T-helper 22 cell (primary cell): ENCODE data around the gene ABR.
"Not testable (repeated sequence)": the region's sequence is repeated elsewhere in the genome, so short reads cannot be mapped to it uniquely, and the experiment has no call there.

Experiments
- DNase-seq: peaks from one replicate; pipeline ENCODE4 v3.0.0-alpha.2; 2020; ENCODE audit warnings: low read depth

The ABR gene

DNA sequence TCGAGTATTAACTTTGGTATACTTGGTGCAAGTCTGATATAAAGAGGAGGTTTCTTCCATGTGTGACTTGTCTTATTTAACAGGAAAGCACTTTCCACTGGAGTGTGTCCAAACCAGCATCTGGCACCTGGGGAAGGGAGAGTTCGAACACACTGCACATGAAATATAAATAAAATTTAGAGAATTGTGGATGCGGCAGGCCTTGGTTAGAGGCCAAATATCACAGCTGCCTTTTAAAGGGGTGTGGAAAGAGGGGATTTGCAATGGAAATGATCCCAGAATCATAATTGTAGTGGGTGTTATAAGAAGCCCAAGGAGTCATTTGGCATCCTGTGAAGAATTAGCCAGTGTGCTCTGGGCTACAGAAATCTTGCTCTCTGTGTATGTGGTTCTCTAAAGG lies 195.9 kb downstream of the ABR start:
- DNase-seq, result no peak

DNA sequence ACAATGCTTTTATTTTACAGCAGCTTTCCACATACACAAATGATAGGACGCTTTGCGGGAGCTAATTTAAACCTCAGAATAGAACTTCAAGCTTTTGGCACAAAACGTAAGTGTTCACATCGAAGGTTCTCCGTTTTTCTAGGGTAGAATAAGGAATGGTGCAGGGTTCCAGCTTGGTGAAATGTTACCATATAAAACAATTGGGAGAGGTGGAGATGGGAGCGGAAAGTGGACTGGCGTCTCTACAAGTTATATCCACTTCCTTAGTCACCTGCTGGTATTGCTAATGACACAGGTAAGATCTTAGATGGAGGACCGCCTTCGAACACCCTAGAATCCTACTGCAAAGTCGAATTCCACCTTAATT lies 198.5 kb downstream of the ABR start:
- no peak for DNase-seq

DNA sequence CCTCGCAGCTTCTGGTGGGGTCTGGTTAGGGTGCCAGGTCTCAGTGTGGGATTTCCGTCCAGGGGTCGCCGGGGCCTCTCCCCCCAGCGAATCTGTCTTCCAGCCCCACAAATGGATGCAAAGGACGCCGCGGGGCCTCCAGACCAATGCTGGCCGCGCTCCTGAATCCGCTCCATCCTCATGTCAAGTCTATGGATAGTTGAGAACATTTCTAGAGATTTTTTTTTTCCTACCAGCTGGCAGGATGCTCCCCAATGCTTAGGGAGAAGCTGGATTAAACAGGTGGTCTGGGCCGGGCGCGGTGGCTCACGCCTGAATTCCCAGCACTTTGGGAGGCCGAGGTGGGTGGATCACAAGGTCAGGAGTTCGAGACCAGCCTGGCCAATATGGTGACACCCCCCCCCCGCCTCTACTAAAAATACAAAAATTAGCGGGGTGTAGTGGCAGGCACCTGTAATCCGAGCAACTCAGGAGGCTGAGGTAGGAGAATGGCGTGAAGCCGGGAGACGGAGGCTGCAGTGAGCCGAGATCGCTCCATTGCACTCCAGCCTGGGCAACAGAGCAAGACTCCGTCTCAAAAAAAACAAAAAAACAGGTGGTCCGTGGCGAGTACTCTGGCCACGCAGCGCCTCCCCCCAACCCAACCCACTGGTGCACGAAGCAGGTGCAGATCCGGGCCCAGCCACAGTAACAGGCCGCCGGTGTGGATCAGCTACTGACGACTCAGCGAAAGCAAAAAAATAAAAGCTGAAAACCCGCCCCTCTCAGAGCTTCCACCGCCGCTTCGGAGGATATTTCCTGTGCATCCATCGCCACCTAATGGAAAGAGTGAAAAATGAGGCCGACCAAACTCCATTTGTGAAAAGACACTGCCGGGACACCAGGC lies 199.1 kb downstream of the ABR start:
- peak; percentile 65 for DNase-seq

DNA sequence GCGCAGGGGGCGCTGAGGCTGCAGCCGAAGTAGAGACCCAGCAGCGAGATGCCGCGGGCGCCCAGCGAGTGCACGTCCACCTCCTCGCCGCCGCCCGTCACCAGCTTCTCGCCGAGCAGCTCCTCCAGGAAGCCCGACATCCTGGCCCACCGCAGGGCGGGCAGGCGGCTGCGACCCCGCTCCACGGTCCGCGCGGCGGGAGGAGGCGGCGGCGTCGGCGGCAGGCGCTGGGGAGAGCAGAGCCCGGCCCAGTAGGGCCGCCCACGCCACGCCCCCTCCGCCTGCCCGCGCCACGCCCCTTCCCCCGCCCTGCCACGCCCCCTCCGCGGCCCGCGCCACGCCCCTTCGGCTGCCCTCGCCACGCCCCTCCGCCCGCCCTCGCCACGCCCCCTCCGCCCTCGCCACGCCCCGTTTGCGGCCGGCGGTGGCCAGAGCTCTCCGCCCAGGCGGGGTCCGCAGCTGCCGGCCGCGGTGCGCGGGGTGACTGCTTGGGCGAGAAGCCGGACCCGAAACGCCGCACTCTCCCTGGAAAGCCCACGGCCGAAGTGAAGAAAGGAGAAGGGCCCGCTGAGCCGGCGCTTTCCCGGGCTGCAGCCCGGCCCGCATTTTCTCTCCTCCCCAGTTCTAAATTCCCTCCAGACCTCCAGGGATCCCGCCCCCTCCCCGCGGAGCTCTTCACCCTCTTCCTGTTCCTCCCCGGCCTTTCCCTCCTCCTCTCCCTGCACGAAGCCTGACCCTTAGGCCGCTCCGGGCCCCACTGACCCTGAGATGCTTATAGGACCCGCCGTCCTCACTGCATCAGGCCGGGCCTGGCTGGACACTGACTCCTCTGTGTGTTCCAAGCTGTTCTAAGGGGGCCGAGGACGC lies 200.0 kb downstream of the ABR start, which contains the start of gene NXN:
Gene NXN (minus strand): TSS at position 238 of the 867 bp plus-strand sequence.
- DNase-seq, result peak; percentile 79

DNA sequence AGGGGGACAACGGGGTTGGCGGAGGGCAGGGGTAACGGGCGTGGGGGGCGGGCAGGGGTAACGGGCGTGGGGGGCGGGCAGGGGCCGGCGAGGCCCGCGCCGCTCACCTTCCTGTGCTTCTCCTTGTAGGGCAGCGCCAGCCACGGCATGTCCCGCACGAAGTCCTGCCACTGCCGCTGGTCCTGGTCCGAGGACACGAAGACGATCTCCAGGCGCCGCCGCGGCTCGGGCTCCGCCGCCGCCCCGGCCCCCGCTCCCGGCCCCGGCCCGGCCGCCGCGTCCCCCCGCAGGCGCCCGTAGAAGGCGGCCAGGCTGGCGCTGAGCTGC lies 200.6 kb downstream of the ABR start:
- no peak for DNase-seq

DNA sequence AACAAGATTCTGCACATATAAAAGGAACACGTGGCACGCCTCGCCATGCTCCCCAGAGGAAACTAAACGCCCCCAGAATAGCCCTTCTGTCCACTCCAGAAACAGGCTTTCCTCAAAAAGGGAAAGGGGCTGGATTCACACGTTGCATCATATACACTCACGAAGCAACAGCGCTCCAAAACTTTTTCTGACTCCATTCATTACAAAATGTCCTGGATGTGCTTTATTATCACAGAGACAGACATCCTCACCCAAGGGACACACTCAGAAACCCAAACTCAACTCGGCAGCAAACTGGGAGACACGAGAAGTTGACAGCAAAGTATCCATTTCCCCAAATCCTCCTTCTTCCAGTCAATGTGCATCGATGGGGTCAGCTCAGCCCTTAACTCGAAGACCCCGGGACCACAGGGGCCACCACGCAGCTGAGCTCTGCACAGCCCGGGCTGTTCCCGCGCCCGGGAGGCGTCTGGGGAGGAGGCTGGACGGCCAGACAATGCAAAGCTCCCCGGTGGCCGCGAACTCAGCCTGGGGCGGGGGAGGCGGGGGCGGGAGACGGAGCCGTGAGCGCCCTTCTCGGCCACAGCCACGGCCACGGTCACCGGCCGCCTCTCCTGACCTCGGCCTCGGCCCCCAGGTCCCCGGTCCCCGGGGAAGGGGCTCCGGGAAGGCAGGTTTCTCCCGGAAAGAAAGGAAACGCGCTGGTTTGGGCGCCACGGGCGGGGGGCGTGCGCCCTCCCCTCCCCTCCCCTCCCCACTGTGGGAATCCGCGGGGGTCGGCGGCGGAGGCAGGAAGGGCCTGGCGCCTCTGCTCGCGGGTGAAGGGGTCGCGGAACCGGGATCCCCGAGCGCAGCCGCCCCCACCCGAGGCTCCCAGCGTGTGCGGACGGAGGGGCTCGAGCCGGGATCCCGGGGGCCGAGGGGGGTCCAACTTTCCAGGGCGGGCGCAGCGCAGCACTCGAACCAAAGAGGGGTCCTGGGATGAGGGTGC lies 201.4 kb downstream of the ABR start:
- no peak for DNase-seq

DNA sequence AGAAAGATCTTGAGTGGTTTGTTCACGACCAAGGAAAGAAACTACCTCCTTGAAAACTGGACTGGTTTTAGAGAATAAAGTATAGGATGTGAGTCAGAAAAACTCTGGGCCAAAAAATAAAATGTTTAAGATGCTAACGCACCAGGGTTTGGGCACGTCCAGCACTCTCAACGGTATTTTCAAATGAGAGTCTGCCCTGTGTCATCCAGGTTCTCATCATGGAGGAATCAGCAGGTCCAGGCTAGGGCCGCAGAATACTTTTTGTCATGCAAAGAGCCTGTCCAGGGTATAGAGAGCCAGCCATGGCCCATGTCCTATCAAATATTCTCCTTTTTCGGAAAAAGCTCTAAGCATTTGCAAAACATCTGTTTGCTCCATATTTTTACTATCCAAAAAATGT lies 202.6 kb downstream of the ABR start:
- DNase-seq, result no peak

DNA sequence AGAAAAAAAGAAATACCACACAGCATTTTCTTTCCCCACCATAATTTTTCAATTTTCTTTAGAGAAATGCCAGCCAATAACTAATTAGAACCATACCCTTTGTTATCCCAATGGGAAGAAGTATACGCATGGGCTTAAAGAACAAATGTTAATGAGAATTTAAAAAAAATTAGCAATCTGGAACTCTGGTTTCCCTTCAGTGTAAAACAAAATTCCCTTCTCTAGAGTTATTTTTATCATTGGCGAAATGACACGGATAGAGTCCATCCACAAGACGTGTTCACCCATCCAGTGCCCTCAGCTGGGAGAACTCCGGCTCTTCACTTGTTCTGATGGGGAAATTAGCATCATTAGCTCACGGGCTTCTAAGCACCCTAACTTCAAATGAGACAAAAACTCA lies 203.5 kb downstream of the ABR start:
- DNase-seq, result no peak

DNA sequence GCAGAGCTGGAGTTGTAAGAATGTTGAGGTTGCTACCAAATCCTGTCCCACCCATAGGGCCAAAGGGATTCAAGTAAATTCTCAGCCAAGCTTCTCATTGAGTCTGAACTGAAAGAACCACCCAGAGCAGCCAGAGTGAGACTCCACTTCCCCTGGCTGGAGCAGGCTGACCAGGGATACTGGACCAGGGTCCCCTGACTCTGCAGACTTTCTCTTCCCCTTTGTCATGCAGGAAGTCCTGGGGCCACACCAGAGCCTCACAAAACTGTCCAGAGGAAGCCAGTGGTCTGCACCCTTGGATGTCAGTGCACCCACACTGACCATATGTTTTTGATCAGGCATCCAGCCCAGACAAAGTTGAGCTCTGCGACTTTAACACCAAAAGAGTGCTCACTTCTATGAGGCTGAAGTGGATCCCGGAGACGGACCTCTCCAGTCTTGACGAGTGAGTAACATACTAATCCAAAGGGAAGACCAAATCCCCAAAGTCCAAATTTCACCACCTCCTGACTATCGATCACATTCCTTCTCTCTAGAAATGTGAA lies 204.3 kb downstream of the ABR start:
- DNase-seq, result no peak

DNA sequence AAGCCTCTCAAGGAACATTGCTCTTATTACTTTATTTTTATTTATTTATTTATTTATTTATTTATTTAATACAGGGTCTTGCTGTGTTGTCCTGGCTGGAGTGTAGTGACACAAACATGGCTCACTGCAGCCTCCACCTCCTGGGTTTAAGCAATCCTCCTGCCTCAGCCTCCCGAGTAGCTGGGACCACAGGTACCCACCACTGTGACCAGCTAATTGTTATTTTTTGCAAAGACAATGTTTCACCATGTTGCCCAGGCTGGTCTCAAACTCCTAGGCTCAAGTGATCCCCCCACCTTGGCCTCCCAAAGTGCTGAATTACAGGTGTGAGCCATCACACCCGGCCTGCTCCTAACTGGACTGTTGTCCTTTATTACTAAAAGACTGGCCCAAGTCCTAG lies 205.0 kb downstream of the ABR start:
- not testable (repeated sequence) for DNase-seq

DNA sequence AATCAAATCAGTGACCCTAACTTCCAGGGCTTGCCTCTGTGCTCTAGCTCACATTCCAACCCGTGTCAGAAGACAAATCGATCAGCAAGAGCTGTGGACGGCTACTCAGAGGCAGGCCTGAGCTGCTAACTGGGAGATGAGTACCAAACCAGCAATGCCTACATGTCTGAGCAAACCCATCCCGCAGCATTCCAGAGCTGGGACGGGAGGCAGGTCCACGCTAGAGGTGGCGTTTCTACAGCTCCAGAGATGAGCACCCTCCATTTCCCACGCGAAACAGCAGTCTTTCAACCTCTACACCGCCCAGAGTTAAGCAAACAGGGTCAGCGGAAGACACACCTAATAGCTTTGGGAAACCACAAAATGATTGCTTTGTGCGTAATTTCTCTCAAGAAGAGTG lies 206.7 kb downstream of the ABR start:
- DNase-seq, result no peak

DNA sequence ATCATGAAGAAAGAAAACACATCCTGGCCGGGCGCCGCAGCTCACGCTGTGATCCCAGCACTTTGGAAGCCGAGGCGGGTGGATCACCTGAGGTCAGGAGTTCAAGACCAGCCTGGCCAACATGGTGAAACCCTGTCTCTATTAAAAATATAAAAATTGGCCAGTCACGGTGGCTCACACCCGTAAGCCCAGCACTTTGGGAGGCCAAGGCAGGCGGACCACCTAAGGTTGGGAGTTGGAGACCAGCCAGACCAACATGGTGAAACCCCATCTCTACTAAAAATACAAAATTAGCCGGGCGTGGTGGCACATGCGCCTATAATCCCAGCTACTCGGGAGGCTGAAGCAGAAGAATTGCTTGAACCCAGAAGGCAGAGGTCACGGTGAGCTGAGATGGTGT lies 207.9 kb downstream of the ABR start:
- DNase-seq, result not testable (repeated sequence)

DNA sequence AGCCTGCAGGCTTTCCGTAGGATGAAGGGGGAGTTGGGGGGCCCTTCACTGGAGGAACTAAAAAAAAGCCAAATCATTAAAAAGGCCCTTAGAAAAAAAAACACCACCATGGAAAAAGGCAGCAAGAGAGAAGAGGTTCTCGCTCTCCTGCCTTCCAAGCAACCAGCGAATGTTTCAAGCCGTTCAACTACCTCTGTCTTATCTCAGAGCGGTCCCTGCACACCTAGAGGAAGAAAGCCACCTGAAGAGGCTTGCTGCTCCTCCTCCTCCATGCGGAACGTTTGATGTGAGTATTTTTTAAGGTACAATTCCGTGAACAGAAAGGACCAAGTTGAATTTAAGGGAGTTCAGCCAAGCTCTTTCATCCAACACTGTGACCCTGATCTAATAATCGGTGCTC lies 209.4 kb downstream of the ABR start:
- DNase-seq, result no peak

DNA sequence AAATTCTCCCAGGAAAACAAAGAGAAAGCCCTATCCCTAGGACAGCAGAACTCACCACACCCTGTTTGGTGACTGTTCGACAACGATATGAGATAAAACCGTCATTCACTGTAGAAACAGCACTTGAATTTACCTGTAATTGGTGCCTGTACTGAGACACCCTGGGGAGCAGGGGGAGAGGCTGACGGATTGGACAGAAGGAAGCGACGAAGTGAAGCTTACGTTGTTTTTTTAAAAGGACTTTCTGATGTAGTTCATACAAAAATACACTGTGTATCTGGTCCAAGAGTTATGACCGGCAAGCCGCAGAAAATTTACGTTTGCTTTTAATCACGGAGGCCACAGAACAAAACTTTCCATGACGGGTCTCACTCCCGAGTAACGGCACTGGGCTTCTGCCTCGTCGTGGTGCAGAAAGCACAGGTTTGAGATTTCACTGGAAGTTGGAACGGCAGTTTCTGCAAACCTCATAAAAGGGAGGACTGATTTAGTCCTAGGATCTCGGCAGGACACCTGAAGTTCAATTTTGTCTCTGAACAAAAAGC lies 209.9 kb downstream of the ABR start:
- no peak for DNase-seq

DNA sequence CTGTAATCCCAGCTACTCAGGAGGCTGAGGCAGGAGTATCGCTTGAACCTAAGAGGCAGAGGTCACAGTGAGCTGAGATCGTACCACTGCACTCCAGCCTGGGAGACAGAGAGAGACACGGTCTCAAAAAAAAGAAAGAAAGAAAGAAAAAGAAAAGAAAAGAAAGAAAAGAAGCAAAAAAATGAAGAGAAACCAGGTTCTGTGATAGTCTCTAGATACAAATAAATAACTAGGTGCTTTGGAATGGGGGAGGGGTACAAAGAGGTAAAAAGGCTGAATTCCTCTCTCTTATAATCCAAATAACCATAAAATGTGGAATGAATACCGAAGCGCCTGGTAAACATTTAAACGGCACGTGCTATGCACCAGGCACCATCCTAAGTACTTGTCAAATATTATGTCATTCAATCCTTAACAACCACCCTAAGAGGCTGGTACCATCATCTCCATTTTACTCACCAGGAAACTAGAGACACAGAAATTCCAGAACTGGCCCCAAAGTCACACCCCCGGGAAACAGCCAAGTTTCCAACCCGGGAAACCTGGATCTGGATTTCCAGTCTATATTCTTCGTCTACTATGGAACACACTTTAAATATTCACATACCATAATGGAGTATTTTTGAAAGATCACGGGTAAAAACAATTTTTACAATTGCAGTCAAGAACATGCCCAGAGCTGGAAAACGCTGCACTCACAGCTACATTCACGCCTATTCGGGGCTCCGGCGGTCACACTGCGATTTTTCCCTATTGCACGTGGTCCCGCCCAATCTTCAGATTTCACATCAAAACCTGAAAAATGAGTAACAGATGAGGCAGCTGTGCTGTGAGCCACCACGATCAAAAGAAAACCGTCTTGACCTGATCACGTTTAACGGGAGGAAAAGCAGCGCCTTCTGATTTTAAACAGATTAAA lies 210.7 kb downstream of the ABR start:
- no peak for DNase-seq

DNA sequence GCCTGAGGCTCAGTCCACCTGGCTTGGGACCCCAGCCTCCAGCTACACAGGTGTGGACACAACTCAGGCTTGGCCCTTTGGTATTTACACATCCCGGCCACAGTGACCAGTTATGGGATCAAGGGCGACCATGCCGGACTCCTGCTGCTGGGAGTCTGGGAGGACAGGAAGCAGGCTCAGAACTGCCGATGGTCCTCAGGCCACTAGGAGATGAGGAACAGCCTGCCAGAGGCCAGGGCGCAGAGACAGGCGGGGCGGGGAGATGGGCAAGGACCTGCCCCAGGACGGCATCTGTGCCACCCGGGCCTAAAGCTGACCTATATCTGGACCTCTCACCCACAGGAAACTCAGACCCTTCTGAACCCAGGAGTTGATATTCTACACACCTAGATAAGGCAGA lies 212.7 kb downstream of the ABR start:
- no peak for DNase-seq

DNA sequence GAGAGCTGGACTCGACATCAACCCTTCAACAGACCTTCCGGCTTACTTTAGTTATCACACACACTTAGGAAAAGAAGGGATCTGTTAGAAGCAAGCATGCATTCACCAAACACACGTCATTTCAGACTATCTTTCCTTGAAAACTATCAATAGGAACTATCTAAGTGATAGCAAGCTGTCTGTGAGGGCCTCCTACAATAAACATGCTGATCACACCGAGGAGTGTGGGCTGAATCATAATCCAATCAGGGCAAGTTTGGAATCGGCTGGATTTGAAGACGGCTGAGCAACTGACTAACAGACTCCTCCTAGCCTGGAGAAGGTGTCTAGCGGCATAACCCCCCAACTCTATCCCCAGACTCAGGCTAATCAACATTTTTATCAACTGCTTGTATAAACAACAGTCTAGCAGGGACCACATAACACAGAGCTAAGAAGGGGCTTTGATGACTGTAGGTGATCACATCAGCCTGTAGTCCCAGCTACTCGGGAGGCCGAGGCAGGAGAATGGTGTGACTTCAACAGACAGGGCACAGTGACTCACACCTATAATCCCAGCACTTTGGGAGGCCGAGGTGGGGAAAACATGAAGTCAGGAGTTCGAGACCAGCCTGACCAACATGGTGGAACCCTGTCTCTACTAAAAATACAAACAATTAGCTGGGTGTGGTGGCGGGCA lies 214.3 kb downstream of the ABR start:
- DNase-seq, result no peak

DNA sequence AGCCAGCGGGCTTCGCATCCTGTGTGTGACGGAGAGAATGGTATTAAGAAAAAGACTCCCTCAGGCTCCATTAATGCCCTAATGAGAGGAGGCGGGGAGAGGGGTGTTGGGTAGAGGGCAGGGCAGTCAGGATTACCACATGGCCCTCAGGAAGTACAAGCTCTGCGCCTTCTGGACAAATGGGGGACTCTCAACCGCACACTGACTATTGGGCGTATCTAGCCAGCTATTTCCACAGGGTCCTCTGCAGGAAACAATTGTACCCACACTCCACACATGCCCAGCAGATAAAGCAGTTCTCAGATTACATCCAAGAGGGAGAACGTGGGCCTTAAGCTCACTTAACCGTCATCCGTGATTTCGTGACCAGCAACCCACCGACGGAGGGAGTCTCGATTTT lies 214.9 kb downstream of the ABR start:
- no peak for DNase-seq

DNA sequence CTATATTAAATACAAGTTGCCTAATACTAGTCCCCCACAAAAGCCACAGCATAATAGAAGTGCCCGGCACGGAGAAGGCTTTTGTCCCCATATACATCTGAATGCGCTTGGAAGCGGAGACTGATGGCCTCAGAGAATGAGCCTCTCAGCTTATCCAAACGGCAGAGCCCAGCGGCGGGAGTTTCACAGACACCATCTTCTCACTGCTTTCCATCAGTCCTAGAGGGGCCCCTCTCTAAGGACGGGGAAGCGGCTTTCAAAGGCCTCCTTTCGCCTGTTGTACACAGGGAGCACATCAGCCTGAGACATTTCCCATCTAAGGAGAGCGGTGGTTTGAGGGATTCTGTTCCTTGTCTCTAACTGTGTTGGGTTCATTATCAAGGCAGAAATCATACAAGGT lies 217.1 kb downstream of the ABR start:
- DNase-seq, result no peak

DNA sequence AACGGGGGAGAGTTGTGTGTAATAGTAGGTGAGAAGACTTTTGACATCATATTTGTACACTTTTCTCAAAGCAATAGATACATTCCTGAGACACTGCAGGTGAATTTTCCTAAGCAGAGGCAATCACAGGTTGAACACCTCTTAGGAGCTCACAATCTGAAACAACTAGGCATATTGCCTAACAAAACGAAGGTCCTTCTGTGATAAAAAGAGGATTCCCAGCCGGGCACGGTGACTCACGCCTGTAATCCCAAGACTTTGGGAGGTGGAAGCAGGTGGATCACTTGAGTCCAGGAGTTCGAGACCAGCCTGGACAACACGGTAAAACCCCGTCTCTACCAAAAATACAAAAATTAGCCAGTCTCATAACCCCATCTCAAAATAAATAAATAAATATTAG lies 217.6 kb downstream of the ABR start:
- DNase-seq, result no peak
